NCI-H187 treated with DMSO at 0.1 percent for 48 hours (cell line): ENCODE data around the gene PTGDR.

ENCODE experiments used
- DNase-seq: peaks from one replicate; lab custom pipeline; 2025; lab: John Stamatoyannopoulos, UW

The PTGDR gene

DNA sequence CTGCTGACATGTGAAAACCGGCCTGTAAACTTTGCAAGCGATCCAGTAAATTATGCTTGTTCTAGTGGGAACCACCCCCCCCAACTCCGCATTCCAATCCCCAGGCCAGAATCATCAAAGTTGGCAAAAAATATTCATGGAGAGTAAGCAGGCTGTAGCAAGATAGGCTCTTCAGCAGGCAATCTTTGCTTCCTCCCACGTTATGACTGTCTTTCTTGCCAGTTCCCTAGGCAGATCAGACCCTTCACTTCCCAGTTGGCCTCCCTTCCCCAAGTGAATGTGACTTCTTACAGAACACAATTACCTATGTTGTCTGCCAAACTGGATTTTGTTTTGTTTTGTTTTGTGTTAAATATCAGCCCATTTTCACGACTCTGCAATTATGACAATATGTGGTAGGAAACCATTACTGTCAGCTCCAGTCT, 45.4 kb downstream of the PTGDR start:
- no peak for DNase-seq

DNA sequence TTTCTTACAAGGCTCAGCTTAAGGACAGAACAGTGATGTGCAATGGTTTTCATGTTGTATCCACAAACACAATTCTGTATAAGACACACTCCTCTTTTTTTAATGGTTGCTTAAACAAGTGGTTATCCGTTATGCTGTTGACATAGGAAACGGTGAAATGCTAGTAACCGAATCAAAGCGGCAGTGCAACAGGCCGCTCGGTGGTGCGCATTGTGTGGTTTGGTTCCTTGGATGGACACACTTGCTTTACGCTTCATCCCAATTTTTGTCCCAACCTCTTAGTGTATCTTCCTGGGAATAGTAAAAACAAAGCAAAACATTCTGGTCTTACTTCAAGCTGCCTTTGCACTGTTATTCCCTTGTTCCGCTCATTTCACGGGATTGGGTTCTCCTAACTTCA, 46.0 kb downstream of the PTGDR start:
- DNase-seq = no peak

DNA sequence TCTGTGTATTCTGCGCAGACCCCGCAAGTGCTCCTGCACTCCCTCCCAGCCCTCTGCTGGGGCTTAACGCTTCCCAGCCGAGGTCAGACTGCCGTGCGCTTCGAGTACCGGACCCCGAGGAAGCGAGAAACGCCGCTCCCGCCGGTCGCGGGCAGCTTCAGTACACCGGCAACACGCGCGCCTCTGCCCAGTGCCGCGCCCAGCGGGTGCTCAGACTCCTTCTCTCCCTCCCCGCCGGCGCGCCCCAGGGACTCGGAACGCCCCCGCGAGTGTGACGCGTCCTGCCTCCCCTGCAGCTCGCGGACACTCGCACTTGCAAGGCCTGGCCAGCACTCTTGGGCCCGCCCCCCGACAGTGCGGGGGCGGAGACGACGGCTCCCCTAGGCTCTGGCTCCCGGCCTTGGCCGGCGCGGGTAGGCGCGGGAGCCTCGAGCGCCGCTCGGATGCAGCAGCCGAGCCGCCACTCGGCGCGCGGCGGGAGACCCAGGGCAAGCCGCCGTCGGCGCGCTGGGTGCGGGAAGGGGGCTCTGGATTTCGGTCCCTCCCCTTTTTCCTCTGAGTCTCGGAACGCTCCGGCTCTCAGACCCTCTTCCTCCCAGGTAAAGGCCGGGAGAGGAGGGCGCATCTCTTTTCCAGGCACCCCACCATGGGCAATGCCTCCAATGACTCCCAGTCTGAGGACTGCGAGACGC, 46.6 kb downstream of the PTGDR start, which contains the start of gene PTGER2:
TSS of gene PTGER2 (plus strand) at position 410 of the 692 bp plus-strand sequence. CDS start at position 647, 237 bp downstream.
- no peak for DNase-seq

DNA sequence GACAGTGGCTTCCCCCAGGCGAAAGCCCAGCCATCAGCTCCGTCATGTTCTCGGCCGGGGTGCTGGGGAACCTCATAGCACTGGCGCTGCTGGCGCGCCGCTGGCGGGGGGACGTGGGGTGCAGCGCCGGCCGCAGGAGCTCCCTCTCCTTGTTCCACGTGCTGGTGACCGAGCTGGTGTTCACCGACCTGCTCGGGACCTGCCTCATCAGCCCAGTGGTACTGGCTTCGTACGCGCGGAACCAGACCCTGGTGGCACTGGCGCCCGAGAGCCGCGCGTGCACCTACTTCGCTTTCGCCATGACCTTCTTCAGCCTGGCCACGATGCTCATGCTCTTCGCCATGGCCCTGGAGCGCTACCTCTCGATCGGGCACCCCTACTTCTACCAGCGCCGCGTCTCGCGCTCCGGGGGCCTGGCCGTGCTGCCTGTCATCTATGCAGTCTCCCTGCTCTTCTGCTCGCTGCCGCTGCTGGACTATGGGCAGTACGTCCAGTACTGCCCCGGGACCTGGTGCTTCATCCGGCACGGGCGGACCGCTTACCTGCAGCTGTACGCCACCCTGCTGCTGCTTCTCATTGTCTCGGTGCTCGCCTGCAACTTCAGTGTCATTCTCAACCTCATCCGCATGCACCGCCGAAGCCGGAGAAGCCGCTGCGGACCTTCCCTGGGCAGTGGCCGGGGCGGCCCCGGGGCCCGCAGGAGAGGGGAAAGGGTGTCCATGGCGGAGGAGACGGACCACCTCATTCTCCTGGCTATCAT, 47.3 kb downstream of the PTGDR start:
- DNase-seq = no peak

DNA sequence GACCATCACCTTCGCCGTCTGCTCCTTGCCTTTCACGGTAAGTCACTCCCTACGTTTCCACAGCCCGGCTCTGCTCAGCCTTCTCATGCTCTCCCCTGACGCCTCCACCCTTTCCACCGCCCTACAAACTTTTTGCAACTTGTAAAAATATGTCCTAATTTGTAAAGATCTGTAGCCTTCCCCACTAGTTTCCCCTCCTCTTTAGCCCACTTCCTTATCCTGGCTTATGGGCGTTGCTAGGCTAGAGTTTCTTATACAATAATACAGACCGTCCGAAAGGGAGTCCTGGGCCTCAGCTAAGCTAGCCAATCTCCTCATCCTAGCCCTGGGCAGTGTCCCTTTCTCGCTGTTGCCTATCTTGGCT, 47.8 kb downstream of the PTGDR start:
- no peak for DNase-seq

DNA sequence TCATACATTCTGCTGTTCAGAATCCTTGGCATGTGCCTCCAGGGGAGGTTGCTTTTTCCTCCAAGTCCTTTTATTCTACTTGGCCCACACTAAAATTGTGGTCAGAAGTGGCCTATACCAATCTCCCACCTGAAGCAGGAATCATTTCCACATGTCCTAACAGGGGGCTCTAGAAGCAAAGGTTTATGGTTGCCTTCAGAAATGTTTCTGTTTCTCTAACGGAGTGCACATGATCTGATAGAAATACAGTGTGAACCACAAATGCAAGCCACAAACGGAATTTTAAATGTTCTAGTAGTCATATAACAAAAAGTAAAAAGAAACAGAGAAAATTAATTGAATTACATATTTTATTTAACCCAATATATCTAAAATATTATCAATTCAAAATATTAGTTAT, 50.6 kb downstream of the PTGDR start:
- DNase-seq = no peak

DNA sequence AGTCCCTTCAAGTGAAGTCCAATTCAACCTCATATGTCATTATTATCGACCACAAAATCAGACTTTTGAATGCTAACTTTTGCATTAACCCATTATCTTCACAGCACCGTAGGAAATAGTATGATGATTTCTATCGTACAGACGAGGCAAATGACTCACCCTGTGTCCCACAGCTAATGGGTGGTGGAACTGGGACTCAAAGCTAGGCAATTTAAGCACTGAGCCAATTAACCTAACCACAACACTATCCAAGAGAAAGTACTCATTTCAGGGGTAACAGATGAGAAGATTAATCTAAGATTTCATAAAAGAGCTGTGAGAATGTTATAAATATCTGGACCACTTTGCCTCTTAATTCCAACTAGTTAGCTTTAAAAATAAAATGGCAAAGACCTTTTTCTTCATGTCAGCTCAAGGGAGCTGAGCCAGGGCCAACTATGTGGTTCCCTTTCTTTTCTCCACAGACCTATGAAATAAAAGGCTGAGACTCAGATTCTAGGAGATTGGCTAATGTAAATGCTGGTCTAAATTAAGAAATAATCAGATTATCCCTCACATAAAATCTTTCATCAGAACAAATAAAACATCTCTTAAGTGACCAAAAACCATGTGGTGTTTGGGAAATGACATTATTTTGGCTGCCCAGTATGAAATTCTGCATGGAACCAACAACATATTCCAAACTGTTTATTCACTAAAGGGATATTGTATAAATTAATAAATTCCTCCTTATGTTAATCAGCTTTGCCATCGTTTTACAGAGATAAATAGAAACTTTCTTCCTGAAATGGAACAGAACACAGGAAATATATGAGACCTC, 51.5 kb downstream of the PTGDR start:
- no peak for DNase-seq

DNA sequence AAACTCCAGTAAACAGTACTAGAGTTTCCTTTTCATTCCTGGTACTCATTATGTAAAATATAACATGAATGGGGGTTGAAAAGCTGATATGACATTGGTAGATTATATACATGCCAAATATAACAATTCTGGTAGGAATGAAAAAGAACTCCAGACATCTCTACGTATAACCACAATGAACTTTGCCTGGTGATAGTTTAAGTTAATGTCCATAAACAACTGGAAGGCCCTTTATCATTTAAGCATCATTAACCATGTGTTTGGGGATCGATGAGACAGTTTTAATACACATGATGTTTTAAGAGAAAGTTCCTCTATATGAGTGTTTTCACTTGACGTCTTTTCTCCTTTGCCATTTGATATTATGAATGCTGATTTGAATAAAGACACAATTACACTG, 52.4 kb downstream of the PTGDR start:
- no peak for DNase-seq

DNA sequence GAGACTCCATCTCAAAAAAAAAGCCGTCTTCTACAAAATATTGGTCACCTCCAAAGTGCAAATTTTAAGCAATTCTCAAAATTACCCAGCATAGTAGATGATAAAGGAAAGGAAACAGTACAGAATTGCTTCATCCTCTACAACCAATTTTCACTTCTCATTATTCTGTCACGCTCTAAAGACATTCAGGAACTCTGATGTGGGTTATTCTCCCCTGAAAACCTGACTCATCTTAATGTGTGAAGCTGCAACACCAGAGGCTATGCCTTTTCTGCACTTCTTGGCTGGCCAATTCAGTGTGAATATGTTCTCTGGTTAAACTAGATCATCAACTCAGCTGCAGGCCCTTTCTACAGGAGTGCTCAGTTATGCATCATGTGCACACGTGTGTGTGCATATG, 57.6 kb downstream of the PTGDR start:
- DNase-seq = no peak

DNA sequence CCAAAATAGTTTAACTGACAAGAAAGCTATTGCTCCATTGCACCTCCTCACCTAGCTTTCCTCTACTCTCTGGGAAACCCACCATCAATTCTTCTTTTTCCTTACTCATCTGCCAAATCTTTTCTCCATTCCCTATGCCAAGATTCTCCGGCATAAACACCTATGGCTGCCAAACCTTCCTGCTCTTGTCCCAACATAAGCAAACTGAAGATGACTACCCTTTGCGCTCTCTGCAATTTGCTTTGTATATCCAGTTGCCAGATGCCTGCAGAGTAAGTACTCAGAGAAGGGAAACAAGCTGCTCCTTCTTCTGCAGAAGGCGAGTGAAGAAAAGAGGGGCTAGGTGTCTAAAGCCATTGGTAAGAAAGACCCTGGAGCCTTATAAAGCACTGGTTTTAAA, 58.1 kb downstream of the PTGDR start:
- DNase-seq = no peak
